Glomerular visceral epithelial cell (primary cell): ENCODE results near the gene LYRM4.

ENCODE experiments used
- DNase-seq: peaks from one replicate; pipeline ENCODE4 v3.0.0-alpha.2; 2016; ENCODE audit errors: extremely low spot score

LYRM4 gene

GRCh38 chr6:5174756-5175549, 85.8 kb downstream of the LYRM4 start:
- no peak for DNase-seq

GRCh38 chr6:5174244-5174643, 86.5 kb downstream of the LYRM4 start:
- DNase-seq, result no peak

GRCh38 chr6:5173810-5174209, 86.9 kb downstream of the LYRM4 start:
- no peak for DNase-seq

GRCh38 chr6:5172897-5173474, 87.8 kb downstream of the LYRM4 start:
- no peak for DNase-seq

GRCh38 chr6:5172041-5172653, 88.6 kb downstream of the LYRM4 start:
- DNase-seq, result no peak

- DNase-seq, result no peak
Measured at GRCh38 chr6:5167501-5167900, 93.2 kb downstream of the LYRM4 start.

- no peak for DNase-seq
Measured at GRCh38 chr6:5164092-5164491, 96.7 kb downstream of the LYRM4 start.

GRCh38 chr6:5163247-5163646, 97.5 kb downstream of the LYRM4 start:
- DNase-seq, result no peak

GRCh38 chr6:5162355-5162754, 98.4 kb downstream of the LYRM4 start:
- DNase-seq, result no peak

- no peak for DNase-seq
Measured at GRCh38 chr6:5160206-5160605, 100.5 kb downstream of the LYRM4 start.

- no peak for DNase-seq
Measured at GRCh38 chr6:5159162-5159561, 101.6 kb downstream of the LYRM4 start.

- no peak for DNase-seq
Measured at GRCh38 chr6:5158180-5158579, 102.6 kb downstream of the LYRM4 start.

GRCh38 chr6:5157621-5158138, 103.1 kb downstream of the LYRM4 start:
- DNase-seq, result no peak

- DNase-seq, result no peak
Measured at GRCh38 chr6:5156627-5157026, 104.1 kb downstream of the LYRM4 start.

- no peak for DNase-seq
Measured at GRCh38 chr6:5155906-5156305, 104.8 kb downstream of the LYRM4 start.

- DNase-seq, result no peak
Measured at GRCh38 chr6:5153186-5153585, 107.6 kb downstream of the LYRM4 start.

- no peak for DNase-seq
Measured at GRCh38 chr6:5152460-5152859, 108.3 kb downstream of the LYRM4 start.

GRCh38 chr6:5151955-5152401, 108.8 kb downstream of the LYRM4 start:
- DNase-seq, result peak; percentile 37

GRCh38 chr6:5151360-5151954, 109.3 kb downstream of the LYRM4 start:
- DNase-seq, result no peak

- DNase-seq, result no peak
Measured at GRCh38 chr6:5150551-5151075, 110.1 kb downstream of the LYRM4 start.

- DNase-seq, result no peak
Measured at GRCh38 chr6:5149891-5150290, 110.9 kb downstream of the LYRM4 start.

GRCh38 chr6:5149159-5149704, 111.5 kb downstream of the LYRM4 start:
- DNase-seq, result no peak
